Large intestine (tissue), 3 donors: ENCODE results near the gene EHHADH. TPM values are rescaled to one million over a fixed set of nuclear protein-coding genes. Genes with fewer than 3 reads are reported as not detected.

Source experiments
- DNase-seq, 2 donors: peaks; one replicate each; pipeline versions ENCODE4 v3.0.0 to v3.0.0-alpha.2; 2013
- H3K27ac ChIP-seq: one replicate; pipeline ENCODE4 v1.5.1; 2013; ENCODE audit warnings: low read length
- H3K27me3 ChIP-seq: 2 replicates; pipeline ENCODE4 v1.6.1; 2013; ENCODE audit warnings: low read length; ENCODE audit not compliant: control insufficient read depth, insufficient read depth
- H3K36me3 ChIP-seq: 2 replicates; pipeline ENCODE4 v1.6.1; 2013; ENCODE audit warnings: low read length; ENCODE audit not compliant: control insufficient read depth, insufficient read depth
- H3K4me1 ChIP-seq: one replicate; pipeline ENCODE4 v1.6.1; 2013; ENCODE audit warnings: low read length; ENCODE audit not compliant: control insufficient read depth, insufficient read depth
- H3K4me3 ChIP-seq: one replicate; pipeline ENCODE4 v1.5.1; 2013; ENCODE audit warnings: low read length
- H3K9me3 ChIP-seq: one replicate; pipeline ENCODE4 v1.6.1; 2013; ENCODE audit warnings: mild to moderate bottlenecking, low read depth, low read length, moderate library complexity; ENCODE audit not compliant: control insufficient read depth
- WGBS: methylation state at CpG from one replicate; pipeline ENCODE4 v1.1.5; 2013; ENCODE audit warnings: low lambda C conversion rate; ENCODE audit not compliant: insufficient coverage; 5-methylcytosine and 5-hydroxymethylcytosine counted together
- polyA plus RNA-seq: library from polyadenylated mRNA; unstranded; fragments of 120-200 nt; gene quantifications from one replicate; pipeline ENCODE4 v1.2.1, GENCODE V29; 2013

Gene EHHADH
- polyA plus RNA-seq, 1 donor, result 11.4 TPM

DNA sequence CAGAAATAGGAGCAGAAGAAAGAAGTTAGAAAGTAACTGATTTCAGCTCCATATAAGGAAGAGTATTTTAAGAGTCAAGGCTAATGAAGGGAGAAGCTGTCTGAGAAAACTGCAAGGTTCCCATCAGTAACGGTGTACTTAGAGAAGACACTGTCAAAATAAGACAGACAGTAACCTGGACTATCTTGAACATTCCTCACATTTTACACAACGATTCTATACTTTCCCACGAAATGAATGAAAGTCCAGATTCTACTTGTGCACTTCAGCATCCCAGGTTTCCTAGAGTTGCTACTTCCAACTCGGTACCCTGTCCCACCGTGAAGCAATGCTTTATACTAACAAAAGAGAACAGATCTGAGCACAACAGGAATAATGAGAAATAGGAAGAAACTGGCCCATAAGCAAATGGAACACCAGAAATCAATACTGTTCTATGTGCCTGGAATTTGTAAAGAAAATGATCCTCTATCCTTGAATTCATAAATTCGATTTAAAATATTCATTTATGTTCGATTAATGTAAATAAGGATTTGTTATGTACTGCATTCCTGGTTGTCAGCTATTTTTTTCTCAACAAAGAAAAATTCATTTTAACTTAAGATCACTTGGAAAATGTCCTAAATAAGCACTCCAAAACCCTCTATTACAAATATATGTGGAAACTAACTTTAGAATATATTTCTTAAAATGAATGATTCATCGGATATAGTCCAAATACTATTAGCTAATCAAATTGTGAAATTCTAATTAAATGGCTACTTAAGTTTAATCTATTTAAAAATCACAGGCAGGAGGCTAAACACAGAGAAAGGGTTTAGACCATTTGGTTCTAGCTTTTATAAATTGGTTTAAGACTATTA is 102.5 kb downstream of the EHHADH start:
- peaks cover 4% of the 10 kb centered on the region for H3K4me1 ChIP-seq
- WGBS, result 74% methylated on average over 3 of the region's 8 CpGs
- peak overlapping the region; percentile 74 for H3K4me3 ChIP-seq
- DNase-seq, result no peak
- H3K9me3 ChIP-seq, result no peaks in the 10 kb centered on the region
- peak overlapping the region; percentile 52 for H3K27ac ChIP-seq
- peaks cover 9% of the 10 kb centered on the region for H3K27me3 ChIP-seq
- H3K36me3 ChIP-seq, result no peaks in the 10 kb centered on the region

DNA sequence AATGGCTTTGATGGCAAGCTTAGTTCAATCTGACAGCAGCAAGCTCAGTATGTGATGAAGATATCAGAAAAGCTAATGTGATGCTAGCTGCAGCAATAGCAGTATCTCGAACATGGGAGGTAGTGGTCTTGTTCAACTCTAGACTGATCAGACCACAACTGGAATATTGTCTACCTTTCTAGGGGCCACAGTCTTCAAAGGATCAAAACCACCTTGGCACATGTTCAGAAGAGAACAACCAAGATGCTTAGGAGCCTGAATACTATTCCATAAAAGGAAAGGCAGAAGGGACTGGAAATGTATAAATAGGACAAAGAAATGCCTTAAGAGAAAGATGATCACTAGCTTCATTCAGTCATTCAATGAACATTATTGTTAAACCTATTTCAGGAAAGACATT is 103.3 kb downstream of the EHHADH start:
- H3K4me1 ChIP-seq, result peaks cover 4% of the 10 kb centered on the region
- WGBS, result no CpG with 5 or more reads among the region's 1 CpG
- peak in 1 of 2 donors; percentile 9 for DNase-seq
- H3K9me3 ChIP-seq, result no peaks in the 10 kb centered on the region
- H3K4me3 ChIP-seq, result no peak overlapping the region
- H3K27me3 ChIP-seq, result peaks cover 9% of the 10 kb centered on the region
- peak overlapping the region; percentile 52 for H3K27ac ChIP-seq
- no peaks in the 10 kb centered on the region for H3K36me3 ChIP-seq

DNA sequence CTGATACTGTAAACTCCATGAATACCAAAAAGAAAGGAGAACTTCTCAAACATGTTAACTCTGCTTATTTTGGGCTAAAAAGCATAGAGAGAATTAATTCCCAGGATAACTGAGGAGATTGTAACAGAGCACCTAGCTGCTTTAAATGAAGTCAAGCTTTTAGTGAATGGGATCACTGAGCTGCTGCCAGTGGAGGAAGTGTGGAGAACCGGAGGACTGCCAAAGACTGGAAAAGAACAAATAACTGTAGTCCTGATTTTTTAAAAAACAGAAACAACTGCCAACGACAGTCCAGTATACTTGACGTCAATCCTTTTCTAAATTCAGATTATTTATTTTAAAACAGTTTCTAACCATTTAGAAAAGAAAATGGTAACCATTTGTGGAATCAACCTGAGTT is 104.3 kb downstream of the EHHADH start:
- peaks cover 4% of the 10 kb centered on the region for H3K4me1 ChIP-seq
- WGBS, result 63% methylated on average over 2 of the region's 3 CpGs
- DNase-seq, result no peak
- no peaks in the 10 kb centered on the region for H3K9me3 ChIP-seq
- H3K4me3 ChIP-seq, result no peak overlapping the region
- peaks cover 9% of the 10 kb centered on the region for H3K27me3 ChIP-seq
- no peaks in the 10 kb centered on the region for H3K36me3 ChIP-seq
- no peak overlapping the region for H3K27ac ChIP-seq

DNA sequence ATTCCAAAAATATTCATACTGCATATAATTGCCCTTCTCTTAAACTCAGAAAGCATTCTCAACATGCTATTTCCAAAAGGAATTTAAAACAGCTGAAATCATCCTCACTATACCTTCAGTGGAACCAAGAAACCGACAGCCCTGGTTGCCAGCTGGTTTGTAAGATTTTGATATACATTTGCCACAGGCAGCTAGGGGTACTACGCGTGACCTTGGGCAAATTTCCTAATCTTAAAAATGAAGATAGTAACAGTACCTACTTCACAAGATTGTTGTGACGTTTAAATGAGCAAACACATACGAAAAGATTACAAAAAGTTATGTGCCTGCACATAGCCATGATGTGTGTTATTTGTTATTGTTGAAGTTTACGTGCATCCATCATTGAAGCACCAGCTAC is 108.3 kb downstream of the EHHADH start:
- H3K27me3 ChIP-seq, result no peaks in the 10 kb centered on the region
- H3K36me3 ChIP-seq, result no peaks in the 10 kb centered on the region
- H3K4me3 ChIP-seq, result no peak overlapping the region
- H3K27ac ChIP-seq, result no peak overlapping the region
- H3K4me1 ChIP-seq, result no peaks in the 10 kb centered on the region
- whole genome bisulfite sequencing, result no CpG with 5 or more reads among the region's 6 CpGs
- no peaks in the 10 kb centered on the region for H3K9me3 ChIP-seq
- DNase-seq, result no peak

DNA sequence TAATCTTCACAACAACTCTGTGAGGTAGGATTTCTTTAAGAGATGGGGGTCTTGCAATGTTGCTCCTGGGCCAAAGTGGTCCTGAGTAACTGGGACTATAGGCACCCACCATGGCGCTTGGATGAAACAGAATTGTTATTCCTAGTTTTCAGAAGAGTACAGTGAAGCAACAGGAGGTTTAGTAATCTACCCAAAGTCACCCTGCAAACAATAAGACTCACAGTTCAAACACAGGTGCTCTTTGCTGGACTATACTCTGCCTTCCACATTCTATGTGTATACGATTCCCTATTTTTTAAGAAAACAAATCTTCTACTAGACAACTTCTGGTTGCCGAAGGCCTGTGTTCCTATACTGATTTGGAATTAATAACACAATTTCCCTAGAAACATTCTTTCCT is 109.1 kb downstream of the EHHADH start:
- WGBS, result 65% methylated on average over 2 of the region's 3 CpGs
- Histone ChIP-seq H3K9me3 (no peaks in the 10 kb centered on the region), H3K27me3 (no peaks in the 10 kb centered on the region), H3K4me3 (no peak overlapping the region), H3K27ac (no peak overlapping the region), H3K36me3 (no peaks in the 10 kb centered on the region), H3K4me1 (no peaks in the 10 kb centered on the region)
- DNase-seq, result no peak

Other genes starting within 250 kb of the EHHADH start
- gene C3orf70, start 101.0 kb downstream of the EHHADH start, polyA plus RNA-seq, result 10.2 TPM
- 52.3 TPM for gene MAP3K13, start 109.1 kb upstream of the EHHADH start, polyA plus RNA-seq
- gene TMEM41A, start 245.0 kb upstream of the EHHADH start, polyA plus RNA-seq, result 74.2 TPM